Heart left ventricle (tissue), 13 donors: Measurements from ENCODE around the gene USP48.

Source experiments
- CTCF ChIP-seq, 12 donors: fragments of 200-600 bp; sonication (generic) in 4 of 12; IDR thresholded peaks; one replicate each; pipeline versions ENCODE4 v1.5.0 to v1.8.0; 2018 to 2022; ENCODE audit warnings: antibody characterized with exemption in 12 of 12, mild to moderate bottlenecking in 5 of 12
- POLR2A ChIP-seq, 2 donors: fragments of 450-650 bp; IDR thresholded peaks; one replicate each; pipeline ENCODE4 v1.6.1; 2017; ENCODE audit warnings: antibody characterized with exemption in 2 of 2, mild to moderate bottlenecking in 2 of 2, moderate library complexity in 2 of 2
- donor health status: ischemic (EF 13 %, LVEDD 7.1; RV severe dilation, severe dysfunction).
- donor health status: DM: no; HTN: yes; CAD: no.
- donor health status: DM: no; HTN: no; CAD: no.
- donor health status: ischemic (EF 25% LVEDD 6.9; RV normal size, moderate dysfunction).
- donor health status: ischemic (EF 25% LVEDD 5.7; RV mildly dilated, moderate dysfunction).
- donor health status: ischemic (EF 35%, LVEDD 5.7; RV mildly dilated, moderate dysfunction).
- donor health status: nonischemic (EF 11% LVEDD 7.7; RV severe dilation, severe dysfunction).
- donor health status: DM: yes; HTN: yes; CAD: no.
- donor health status: PGD.
- donor health status: ischemic (EF 29% LVEDD 5.4; RV normal size, mild dysfunction).
- donor health status: nonischemic (EF 23%, LVEDD 6.1; RV moderate dilation, normal function).

- no peak for TF ChIP-seq CTCF (IDR thresholded peaks at IDR 0.05)
- no peak for TF ChIP-seq POLR2A (IDR thresholded peaks at IDR 0.05)
These were observed 45.1 kb upstream of the USP48 start for GRCh38 chr1:21828075-21828474.
